A549 (cell line): Measurements from ENCODE around the gene SLC13A5.

ENCODE experiments used
- BHLHE40 ChIP-seq: IDR thresholded peaks from 2 replicates; pipeline ENCODE4 v1.6.1; 2012; ENCODE audit warnings: low read depth, low read length, inconsistent platforms
- CEBPB ChIP-seq, 2 experiments: fragments of >200 bp in 1 of 2; sonication (Bioruptor Twin) in 1 of 2; formaldehyde crosslinking in 1 of 2; IDR thresholded peaks; 2 replicates each; pipeline ENCODE4 v1.6.1; 2012 to 2016
- CTCF ChIP-seq: fragments of >200 bp; sonication (Bioruptor Twin); formaldehyde crosslinking; IDR thresholded peaks from 3 replicates; pipeline ENCODE4 v1.5.1; 2016
- NPAS2 ChIP-seq: fragments of 250-450 bp; sonication (Bioruptor Pico); IDR thresholded peaks from 2 replicates; pipeline ENCODE4 v1.8.0; 2022; ENCODE audit warnings: mild to moderate bottlenecking, moderate library complexity, borderline replicate concordance
- NR3C1 ChIP-seq: fragments of >200 bp; sonication (Bioruptor Twin); formaldehyde crosslinking; IDR thresholded peaks from 3 replicates; pipeline ENCODE4 v1.6.1; 2017
- POLR2A ChIP-seq: IDR thresholded peaks from 2 replicates; pipeline ENCODE4 v1.6.1; 2012; ENCODE audit warnings: mild to moderate bottlenecking, low read length
- RAD21 ChIP-seq, 2 experiments: fragments of >200 bp in 1 of 2; sonication (Bioruptor Twin) in 1 of 2; formaldehyde crosslinking in 1 of 2; IDR thresholded peaks in 1 of 2; conservative IDR thresholded peaks in 1 of 2; 2 replicates in 1 of 2; 3 replicates in 1 of 2; pipeline ENCODE4 v1.6.1; 2012 to 2018; ENCODE audit warnings: inconsistent platforms in 1 of 2
- REST ChIP-seq: fragments of 200-600 bp; sonication (generic); IDR thresholded peaks from 2 replicates; pipeline ENCODE4 v1.6.1; 2016; ENCODE audit warnings: antibody characterized with exemption, mild to moderate bottlenecking, moderate library complexity
- TP53 ChIP-seq: fragments of 250-450 bp; sonication (Bioruptor Pico); IDR thresholded peaks from 2 replicates; pipeline ENCODE4 v1.5.0; 2021; ENCODE audit warnings: mild to moderate bottlenecking, moderate library complexity
- USF2 ChIP-seq: fragments of 450-650 bp; IDR thresholded peaks from 2 replicates; pipeline ENCODE4 v1.6.1; 2014; ENCODE audit warnings: antibody characterized with exemption
- ZC3H11A ChIP-seq: fragments of 450-650 bp; IDR thresholded peaks from 2 replicates; pipeline ENCODE4 v1.6.1; 2014; ENCODE audit warnings: antibody characterized with exemption, mild to moderate bottlenecking

GRCh38 chr17:6669479-6670212, 43.5 kb downstream of the SLC13A5 start:
- TF ChIP-seq POLR2A (no peak), CTCF (no peak), TP53 (CRISPR knock-in tag) (no peak), NR3C1 (no peak), RAD21 (conservative IDR thresholded peaks at IDR 0.05 in 1 of 2, IDR thresholded peaks at IDR 0.05 in 1 of 2) (no peak), REST (no peak), CEBPB (IDR thresholded peaks at IDR 0.05) (no peak), BHLHE40 (no peak), ZC3H11A (no peak), NPAS2 (no peak), USF2 (no peak)
